ENCODE results near the gene CBFA2T3. TPM values are rescaled to one million over a fixed set of nuclear protein-coding genes. Genes with fewer than 3 reads are reported as not detected.

CBFA2T3 gene
- total and polyA plus RNA-seq, 4 donors, result 0.18 to 9.4 (median 2.7) TPM

DNA sequence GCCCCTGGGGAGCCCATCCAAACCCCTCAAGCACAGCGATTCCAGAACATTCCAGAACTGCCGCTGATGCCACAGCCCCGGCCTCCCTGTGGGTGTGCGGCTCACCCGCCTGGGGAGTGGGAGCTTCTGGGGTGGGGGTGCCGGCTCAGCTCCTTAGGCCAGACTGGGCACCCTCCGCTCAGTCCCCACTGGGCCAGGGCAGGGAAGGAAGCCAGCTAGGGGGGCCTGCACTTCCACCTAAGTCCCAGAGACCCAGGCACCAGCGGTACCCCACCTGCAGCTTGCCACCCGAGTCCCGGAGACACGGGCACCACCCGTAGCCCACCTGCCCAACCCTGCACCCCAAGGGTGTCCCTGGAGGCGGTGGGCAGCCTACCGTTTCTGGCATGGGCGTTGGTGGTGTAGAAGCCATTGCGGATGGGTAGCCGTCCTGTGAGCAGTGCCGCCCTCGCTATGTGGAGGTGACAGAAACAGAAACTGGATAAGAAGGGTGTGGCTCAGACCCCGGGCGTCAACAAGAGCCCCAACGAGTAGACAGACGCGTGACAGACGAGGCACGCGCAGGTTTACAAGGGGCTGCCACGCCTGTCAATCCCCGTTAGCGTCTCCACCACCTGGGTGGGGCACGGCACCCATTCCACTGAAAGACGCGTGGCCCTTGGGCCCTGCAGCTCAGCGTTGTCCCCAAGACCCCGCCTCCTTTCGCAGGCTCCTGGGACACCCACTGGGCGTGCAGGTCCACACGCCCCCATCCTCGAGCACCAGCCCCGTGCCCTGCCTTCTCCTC, 135.3 kb downstream of the CBFA2T3 start:
- 92 to 94% methylated on average over 40 of the region's 40 CpGs for WGBS, 2 donors
- no peak for ATAC-seq (ENCODE audit: low FRiP score)
- no peak overlapping the region for H3K27ac ChIP-seq (ENCODE audit: low read depth in 1 of 2, low read length in 2 of 2)
- H3K27me3 ChIP-seq (ENCODE audit: control insufficient read depth in 1 of 2, insufficient read depth in 2 of 2, low read length in 1 of 2), result no peaks in the 10 kb centered on the region
- peaks cover 0 to 2% of the 10 kb centered on the region in 2 donors for H3K36me3 ChIP-seq (ENCODE audit: control insufficient read depth in 1 of 2, insufficient read depth in 2 of 2, low read length in 1 of 2)
- H3K9me3 ChIP-seq (ENCODE audit: control insufficient read depth, low read length), result no peaks in the 10 kb centered on the region
- H3K4me1 ChIP-seq (ENCODE audit: control insufficient read depth in 1 of 2, insufficient read depth in 2 of 2, low read length in 2 of 2), result no peaks in the 10 kb centered on the region
- H3K4me3 ChIP-seq (ENCODE audit: low read length in 2 of 2), result no peak overlapping the region
- intact Hi-C loops (cut with DNase I), result no loop called here
- no peak for DNase-seq

DNA sequence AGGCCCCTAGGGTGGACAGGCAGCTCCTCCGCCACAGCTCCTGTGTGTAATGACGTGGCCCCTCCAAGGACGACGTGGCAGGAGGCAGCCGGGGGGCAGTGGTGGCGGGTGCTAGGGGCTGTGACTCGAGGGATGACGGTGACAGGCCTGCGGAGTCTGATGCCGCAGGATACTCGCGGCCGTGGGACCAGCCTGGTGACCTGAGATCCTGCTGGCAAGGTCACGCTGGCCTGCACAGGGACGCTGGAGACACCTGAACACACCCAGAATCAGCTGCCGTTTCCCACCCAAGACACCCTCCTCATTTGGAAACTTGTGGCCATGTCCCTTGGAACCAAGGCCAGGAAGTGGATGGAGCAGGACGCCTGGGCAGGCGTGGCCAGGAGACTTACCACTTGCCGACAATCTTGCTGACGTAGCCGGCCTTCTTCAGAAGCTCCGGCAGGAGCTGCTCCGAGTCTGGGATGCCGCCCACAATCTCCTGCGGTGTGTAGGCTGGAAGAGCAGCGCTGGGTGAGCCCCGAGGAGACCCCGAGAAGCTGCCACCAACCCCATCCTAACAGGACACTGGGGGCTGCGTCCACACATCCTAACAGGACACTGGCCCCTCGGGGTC, 136.3 kb downstream of the CBFA2T3 start:
- intact Hi-C loops (cut with DNase I), result no loop called here
- Histone ChIP-seq H3K4me1 (ENCODE audit: control insufficient read depth in 1 of 2, insufficient read depth in 2 of 2, low read length in 2 of 2) (no peaks in the 10 kb centered on the region), H3K4me3 (ENCODE audit: low read length in 2 of 2) (no peak overlapping the region), H3K27ac (ENCODE audit: low read depth in 1 of 2, low read length in 2 of 2) (no peak overlapping the region), H3K27me3 (ENCODE audit: control insufficient read depth in 1 of 2, insufficient read depth in 2 of 2, low read length in 1 of 2) (no peaks in the 10 kb centered on the region), H3K9me3 (ENCODE audit: control insufficient read depth, low read length) (no peaks in the 10 kb centered on the region), H3K36me3 (ENCODE audit: control insufficient read depth in 1 of 2, insufficient read depth in 2 of 2, low read length in 1 of 2) (peaks cover 0 to 2% of the 10 kb centered on the region in 2 donors)
- 94 to 95% methylated on average over 30 of the region's 30 CpGs for WGBS, 2 donors
- ATAC-seq (ENCODE audit: low FRiP score), result peak; percentile 9
- no peak for DNase-seq

DNA sequence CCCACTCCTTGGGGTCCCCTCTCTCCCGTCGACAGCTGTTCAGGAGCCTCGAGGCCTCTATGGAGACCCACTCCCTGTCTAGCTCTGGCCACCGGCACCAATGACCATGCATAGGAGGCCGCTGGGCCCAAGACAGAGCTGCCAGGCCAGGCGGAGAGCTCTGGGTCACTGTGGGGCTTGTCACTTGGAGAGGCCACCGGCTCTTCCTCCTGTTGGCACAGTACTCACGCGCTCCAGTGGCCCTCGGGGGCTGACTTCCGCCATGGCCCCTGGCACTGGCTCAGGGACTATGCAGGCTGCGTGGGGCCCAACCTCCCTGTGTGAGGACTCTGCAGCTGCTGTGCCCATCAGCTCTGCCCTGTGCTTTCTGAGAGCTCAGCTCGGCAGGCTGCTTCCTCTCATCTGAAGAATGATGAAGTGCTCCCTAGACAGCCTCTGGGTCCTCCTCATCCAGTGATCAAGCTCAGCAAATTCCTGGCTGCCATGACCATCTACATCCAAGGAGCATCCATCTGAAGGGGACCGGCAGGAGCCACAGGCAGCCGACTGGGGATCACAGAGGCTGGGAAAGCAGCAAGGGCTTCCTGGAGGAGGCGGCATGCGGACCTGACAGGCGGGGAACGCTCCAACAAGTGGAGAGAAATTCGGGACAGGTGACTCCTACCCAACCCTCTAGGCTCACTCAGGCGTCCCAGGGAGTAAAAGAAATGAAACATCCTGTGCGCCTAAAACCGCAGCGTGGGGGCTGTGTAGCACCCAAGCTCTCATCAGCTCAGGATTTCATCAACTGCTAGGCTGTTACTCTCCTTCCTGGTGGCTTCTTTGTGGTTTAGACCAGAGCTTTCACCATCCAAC, 137.0 kb downstream of the CBFA2T3 start:
- H3K27me3 ChIP-seq (ENCODE audit: control insufficient read depth in 1 of 2, insufficient read depth in 2 of 2, low read length in 1 of 2), result no peaks in the 10 kb centered on the region
- no peaks in the 10 kb centered on the region for H3K9me3 ChIP-seq (ENCODE audit: control insufficient read depth, low read length)
- no peak for ATAC-seq (ENCODE audit: low FRiP score)
- H3K4me3 ChIP-seq (ENCODE audit: low read length in 2 of 2), result no peak overlapping the region
- peaks cover 0 to 2% of the 10 kb centered on the region in 2 donors for H3K36me3 ChIP-seq (ENCODE audit: control insufficient read depth in 1 of 2, insufficient read depth in 2 of 2, low read length in 1 of 2)
- 94% methylated on average over 22 to 24 of the region's 24 CpGs for WGBS, 2 donors
- no peak overlapping the region for H3K27ac ChIP-seq (ENCODE audit: low read depth in 1 of 2, low read length in 2 of 2)
- no peaks in the 10 kb centered on the region for H3K4me1 ChIP-seq (ENCODE audit: control insufficient read depth in 1 of 2, insufficient read depth in 2 of 2, low read length in 2 of 2)
- intact Hi-C loops (cut with DNase I), result no loop called here
- no peak for DNase-seq

DNA sequence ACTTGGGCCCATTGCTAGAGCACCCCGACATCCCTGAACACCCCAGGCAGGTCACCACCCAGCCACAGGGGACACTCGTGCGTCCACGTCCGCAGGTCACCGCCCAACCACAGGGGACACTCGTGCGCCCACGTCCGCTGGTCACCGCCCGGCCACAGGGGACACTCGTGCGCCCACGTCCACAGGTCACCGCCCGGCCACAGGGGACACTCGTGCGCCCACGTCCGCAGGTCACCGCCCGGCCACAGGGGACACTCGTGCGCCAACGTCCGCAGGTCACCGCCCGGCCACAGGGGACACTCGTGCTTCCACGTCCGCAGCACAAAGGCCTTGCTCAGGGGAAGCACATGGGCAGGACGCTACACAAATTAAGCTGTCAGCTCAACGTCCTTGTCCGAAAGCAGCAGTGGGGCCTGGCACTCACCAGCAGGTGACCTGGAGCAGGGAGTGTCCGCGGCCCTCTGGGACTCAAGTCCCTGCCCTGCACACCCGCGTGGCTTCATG, 137.9 kb downstream of the CBFA2T3 start:
- Histone ChIP-seq H3K36me3 (ENCODE audit: control insufficient read depth in 1 of 2, insufficient read depth in 2 of 2, low read length in 1 of 2) (peaks cover 0 to 2% of the 10 kb centered on the region in 2 donors), H3K4me3 (ENCODE audit: low read length in 2 of 2) (no peak overlapping the region), H3K27ac (ENCODE audit: low read depth in 1 of 2, low read length in 2 of 2) (no peak overlapping the region), H3K4me1 (ENCODE audit: control insufficient read depth in 1 of 2, insufficient read depth in 2 of 2, low read length in 2 of 2) (no peaks in the 10 kb centered on the region), H3K9me3 (ENCODE audit: control insufficient read depth, low read length) (no peaks in the 10 kb centered on the region), H3K27me3 (ENCODE audit: control insufficient read depth in 1 of 2, insufficient read depth in 2 of 2, low read length in 1 of 2) (no peaks in the 10 kb centered on the region)
- DNase-seq (peak in 1 of 2 donors; percentile 36), ATAC-seq (ENCODE audit: low FRiP score) (no peak)
- intact Hi-C loops (cut with DNase I), result no loop called here
- 91% methylated on average over 39 of the region's 39 CpGs for WGBS, 2 donors

DNA sequence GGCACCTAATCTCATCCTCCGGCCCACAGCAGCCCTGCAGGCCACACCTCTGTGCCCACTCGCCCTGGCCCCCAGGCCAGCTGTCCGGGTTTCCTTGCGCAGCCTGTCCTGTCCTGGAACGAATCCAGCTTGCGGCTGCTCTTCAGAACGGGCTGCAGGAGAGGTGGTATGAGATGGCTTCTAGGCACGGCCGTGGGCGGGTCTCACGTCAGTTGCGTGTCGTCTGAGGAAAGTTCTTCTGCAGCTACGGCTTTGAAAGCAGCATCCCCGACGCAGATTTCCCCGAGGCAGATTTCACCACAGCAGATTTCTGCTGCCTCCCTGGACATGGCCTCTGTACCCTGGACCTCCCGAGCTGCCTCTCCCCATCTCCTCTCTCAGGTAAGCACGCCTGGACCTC, 138.4 kb downstream of the CBFA2T3 start:
- Histone ChIP-seq H3K9me3 (ENCODE audit: control insufficient read depth, low read length) (no peaks in the 10 kb centered on the region), H3K4me3 (ENCODE audit: low read length in 2 of 2) (no peak overlapping the region), H3K27ac (ENCODE audit: low read depth in 1 of 2, low read length in 2 of 2) (no peak overlapping the region), H3K4me1 (ENCODE audit: control insufficient read depth in 1 of 2, insufficient read depth in 2 of 2, low read length in 2 of 2) (no peaks in the 10 kb centered on the region), H3K27me3 (ENCODE audit: control insufficient read depth in 1 of 2, insufficient read depth in 2 of 2, low read length in 1 of 2) (no peaks in the 10 kb centered on the region), H3K36me3 (ENCODE audit: control insufficient read depth in 1 of 2, insufficient read depth in 2 of 2, low read length in 1 of 2) (peaks cover 0 to 2% of the 10 kb centered on the region in 2 donors)
- ATAC-seq (ENCODE audit: low FRiP score), result no peak
- intact Hi-C loops (cut with DNase I), result no loop called here
- WGBS, 2 donors, result 90 to 92% methylated on average over 19 of the region's 19 CpGs
- no peak for DNase-seq

DNA sequence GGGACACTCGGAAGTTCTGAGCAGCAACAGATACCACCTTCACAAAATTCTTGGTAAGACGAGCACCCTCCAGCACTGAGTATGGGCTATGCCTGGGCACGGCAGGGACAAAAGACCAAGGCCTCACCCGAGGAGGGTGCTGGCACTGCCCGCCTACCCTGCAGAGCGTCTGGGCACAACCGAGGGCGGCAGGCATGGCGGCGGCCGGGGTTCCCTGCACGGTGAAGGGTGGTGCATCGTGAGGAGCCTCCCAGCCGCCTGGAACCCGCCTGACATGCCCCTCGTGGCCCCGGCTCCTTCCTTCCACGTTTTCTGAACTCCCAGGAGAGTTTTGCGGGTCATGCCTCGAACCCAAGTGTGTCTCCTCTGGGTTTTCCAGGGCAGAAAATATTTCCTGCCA, 139.2 kb downstream of the CBFA2T3 start:
- H3K4me3 ChIP-seq (ENCODE audit: low read length in 2 of 2), result no peak overlapping the region
- no peaks in the 10 kb centered on the region for H3K9me3 ChIP-seq (ENCODE audit: control insufficient read depth, low read length)
- no peak for ATAC-seq (ENCODE audit: low FRiP score)
- intact Hi-C loops (cut with DNase I), result no loop called here
- WGBS, 2 donors, result 93 to 94% methylated on average over 20 of the region's 20 CpGs
- H3K36me3 ChIP-seq (ENCODE audit: control insufficient read depth in 1 of 2, insufficient read depth in 2 of 2, low read length in 1 of 2), result peaks cover 0 to 2% of the 10 kb centered on the region in 2 donors
- no peaks in the 10 kb centered on the region for H3K4me1 ChIP-seq (ENCODE audit: control insufficient read depth in 1 of 2, insufficient read depth in 2 of 2, low read length in 2 of 2)
- no peak for DNase-seq
- H3K27ac ChIP-seq (ENCODE audit: low read depth in 1 of 2, low read length in 2 of 2), result no peak overlapping the region
- H3K27me3 ChIP-seq (ENCODE audit: control insufficient read depth in 1 of 2, insufficient read depth in 2 of 2, low read length in 1 of 2), result no peaks in the 10 kb centered on the region

DNA sequence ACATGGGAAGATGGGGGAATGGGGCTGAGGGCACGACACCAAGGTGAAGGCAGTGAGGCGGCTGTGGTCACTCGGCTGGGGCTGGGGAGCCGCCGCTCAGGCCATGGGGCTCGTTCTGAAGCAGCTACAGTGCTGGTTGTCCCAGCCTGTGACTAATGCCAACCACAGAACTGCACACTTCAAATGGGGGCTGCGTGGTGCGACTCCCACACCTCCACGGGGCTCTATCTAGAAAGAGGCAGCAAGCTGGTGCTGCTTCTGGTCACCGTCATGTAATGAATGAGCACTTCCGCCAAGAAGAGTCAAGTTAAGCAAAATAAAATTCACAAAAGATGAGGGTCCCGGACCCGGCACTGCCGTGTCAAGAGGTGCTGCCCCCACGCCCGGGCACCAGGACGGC, 140.2 kb downstream of the CBFA2T3 start:
- WGBS, 2 donors, result 92 to 93% methylated on average over 17 of the region's 17 CpGs
- H3K4me3 ChIP-seq (ENCODE audit: low read length in 2 of 2), result no peak overlapping the region
- no peak overlapping the region for H3K27ac ChIP-seq (ENCODE audit: low read depth in 1 of 2, low read length in 2 of 2)
- no peaks in the 10 kb centered on the region for H3K27me3 ChIP-seq (ENCODE audit: control insufficient read depth in 1 of 2, insufficient read depth in 2 of 2, low read length in 1 of 2)
- peaks cover 0 to 2% of the 10 kb centered on the region in 2 donors for H3K36me3 ChIP-seq (ENCODE audit: control insufficient read depth in 1 of 2, insufficient read depth in 2 of 2, low read length in 1 of 2)
- DNase-seq (no peak), ATAC-seq (ENCODE audit: low FRiP score) (no peak)
- no peaks in the 10 kb centered on the region for H3K4me1 ChIP-seq (ENCODE audit: control insufficient read depth in 1 of 2, insufficient read depth in 2 of 2, low read length in 2 of 2)
- intact Hi-C loops (cut with DNase I), result no loop called here
- no peaks in the 10 kb centered on the region for H3K9me3 ChIP-seq (ENCODE audit: control insufficient read depth, low read length)

DNA sequence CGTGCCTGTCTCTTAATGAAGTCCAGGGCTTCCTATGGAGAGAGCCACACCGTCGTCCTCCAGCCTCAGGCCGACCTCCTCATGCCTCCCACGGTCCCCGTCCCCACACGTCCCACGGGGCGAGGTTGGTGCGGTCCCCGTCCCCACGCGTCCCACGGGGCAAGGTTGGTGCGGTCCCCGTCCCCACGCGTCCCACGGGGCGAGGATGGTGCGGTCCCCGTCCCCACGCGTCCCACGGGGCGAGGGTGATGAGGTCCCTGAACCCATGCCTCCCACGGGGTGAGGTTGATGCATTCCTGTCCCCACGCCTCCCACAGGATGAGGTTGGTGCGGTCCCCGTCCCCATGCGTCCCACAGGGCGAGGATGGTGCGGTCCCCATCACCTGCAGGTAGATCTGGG, 141.2 kb downstream of the CBFA2T3 start:
- 95 to 96% methylated on average over 33 of the region's 33 CpGs for WGBS, 2 donors
- Histone ChIP-seq H3K36me3 (ENCODE audit: control insufficient read depth in 1 of 2, insufficient read depth in 2 of 2, low read length in 1 of 2) (peaks cover 0 to 2% of the 10 kb centered on the region in 2 donors), H3K9me3 (ENCODE audit: control insufficient read depth, low read length) (no peaks in the 10 kb centered on the region), H3K4me3 (ENCODE audit: low read length in 2 of 2) (no peak overlapping the region), H3K27ac (ENCODE audit: low read depth in 1 of 2, low read length in 2 of 2) (no peak overlapping the region), H3K27me3 (ENCODE audit: control insufficient read depth in 1 of 2, insufficient read depth in 2 of 2, low read length in 1 of 2) (no peaks in the 10 kb centered on the region), H3K4me1 (ENCODE audit: control insufficient read depth in 1 of 2, insufficient read depth in 2 of 2, low read length in 2 of 2) (no peaks in the 10 kb centered on the region)
- ATAC-seq (ENCODE audit: low FRiP score) (no peak), DNase-seq (peak in 1 of 2 donors; percentile 38)
- intact Hi-C loops (cut with DNase I), result no loop called here

Data from aorta (tissue), 5 donors.